K562 (cell line): ENCODE results near the gene DLL4. TPM values are rescaled to one million over a fixed set of nuclear protein-coding genes. Genes with fewer than 3 reads are reported as not detected.
A peak's percentile ranks its signal among the peaks of the same experiment; 100 is the strongest.

Experiments
- ATF6 ChIP-seq: sonication (generic); formaldehyde crosslinking; IDR thresholded peaks from 2 replicates; pipeline ENCODE4 v1.4.0; 2020; ENCODE audit warnings: mild to moderate bottlenecking, missing genetic modification reagents
- BRCA1 ChIP-seq, 2 experiments: fragments of 450-650 bp in 1 of 2; sonication (generic) in 1 of 2; formaldehyde crosslinking in 1 of 2; IDR thresholded peaks; 2 replicates each; pipeline versions ENCODE4 v1.5.0 to v1.6.1; 2017 to 2020; ENCODE audit warnings: mild to moderate bottlenecking in 1 of 2, missing genetic modification reagents in 1 of 2
- CBX3 ChIP-seq, 2 experiments: IDR thresholded peaks; 1 replicate in 1 of 2; 2 replicates in 1 of 2; pipeline ENCODE4 v1.6.1; 2012; ENCODE audit warnings: inconsistent platforms in 2 of 2, low read length in 2 of 2, borderline replicate concordance in 1 of 2, control low read depth in 1 of 2
- CGGBP1 ChIP-seq: fragments of 250-450 bp; sonication (Bioruptor Pico); IDR thresholded peaks from 2 replicates; pipeline ENCODE4 v1.9.0; 2021; ENCODE audit warnings: mild to moderate bottlenecking
- DEAF1 ChIP-seq: fragments of 450-650 bp; formaldehyde crosslinking; IDR thresholded peaks from 2 replicates; pipeline ENCODE4 v1.4.0; 2020; ENCODE audit warnings: mild to moderate bottlenecking, moderate library complexity
- FOXA1 ChIP-seq: fragments of 450-650 bp; IDR thresholded peaks from 2 replicates; pipeline ENCODE4 v1.6.1; 2016; ENCODE audit warnings: mild to moderate bottlenecking, borderline replicate concordance
- GATAD2A ChIP-seq: fragments of 450-650 bp; IDR thresholded peaks from 2 replicates; pipeline ENCODE4 v1.6.1; 2017
- MECOM ChIP-seq: fragments of 250-450 bp; sonication (Bioruptor Pico); IDR thresholded peaks from 2 replicates; pipeline ENCODE4 v1.8.0; 2022; ENCODE audit warnings: inconsistent platforms
- MLX ChIP-seq, 2 experiments: fragments of 450-650 bp in 1 of 2; sonication (generic) in 1 of 2; formaldehyde crosslinking; conservative IDR thresholded peaks; 2 replicates each; pipeline versions ENCODE4 v1.4.0 to v1.8.1; 2020 to 2022; ENCODE audit warnings: mild to moderate bottlenecking in 1 of 2, missing genetic modification reagents in 1 of 2
- OTX1 ChIP-seq: fragments of 450-650 bp; formaldehyde crosslinking; IDR thresholded peaks from 2 replicates; pipeline ENCODE4 v1.4.0; 2022; ENCODE audit warnings: mild to moderate bottlenecking
- PKNOX1 ChIP-seq: fragments of 450-650 bp; IDR thresholded peaks from 2 replicates; pipeline ENCODE4 v1.6.1; 2016
- SAFB ChIP-seq: fragments of 200-400 bp; formaldehyde crosslinking; IDR thresholded peaks from 2 replicates; pipeline ENCODE4 v1.6.1; 2017; ENCODE audit warnings: low read depth, low read length, borderline replicate concordance
- SETDB1 ChIP-seq: IDR thresholded peaks from one replicate; pipeline ENCODE4 v1.6.1; 2012; ENCODE audit warnings: low read length, control low read depth, inconsistent platforms
- SFPQ ChIP-seq: fragments of 200-400 bp; formaldehyde crosslinking; IDR thresholded peaks from 2 replicates; pipeline ENCODE4 v1.6.1; 2017; ENCODE audit warnings: mild to moderate bottlenecking, low read depth, low read length, moderate library complexity
- TAF15 ChIP-seq: fragments of 200-400 bp; formaldehyde crosslinking; IDR thresholded peaks from 2 replicates; pipeline ENCODE4 v1.6.1; 2017; ENCODE audit warnings: mild to moderate bottlenecking, low read depth, low read length, moderate library complexity
- TBL1XR1 ChIP-seq, 2 experiments: IDR thresholded peaks; 2 replicates each; pipeline ENCODE4 v1.6.1; 2012; ENCODE audit warnings: improper control_type of control experiment in 2 of 2, low read length in 2 of 2, mild to moderate bottlenecking in 1 of 2
- TBP ChIP-seq: optimal IDR thresholded peaks from 2 replicates; pipeline ENCODE3; 2011; ENCODE audit warnings: low read depth, low read length, improper control_type of control experiment
- XRCC4 ChIP-seq: IDR thresholded peaks from one replicate; pipeline ENCODE4 v1.6.1; 2011; ENCODE audit not compliant: insufficient read depth, insufficient read length; ENCODE audit errors: extremely low read depth
- ZNF3 ChIP-seq: fragments of 250-450 bp; sonication (Bioruptor Pico); IDR thresholded peaks from 2 replicates; pipeline ENCODE4 v1.5.0; 2021; ENCODE audit warnings: mild to moderate bottlenecking, moderate library complexity
- polyA plus RNA-seq, 8 experiments: library from polyadenylated mRNA; depleted of rRNA in 4 of 8; stranded (reverse) in 5 of 8; unstranded in 3 of 8; fragments of >200 nt; fragmentation: Nextera tagmentation in 2 of 8; fragmentation: Illumina TruSeq in 1 of 8; extraction: Ambion mirVana in 2 of 8; extraction: Trizol in 1 of 8; gene quantifications; 2 replicates each; pipeline versions ENCODE4 v1.2.1 to v1.2.3, GENCODE V29; 2011 to 2014; ENCODE audit warnings: inconsistent platforms in 1 of 8, missing spikeins in 1 of 8
- total RNA-seq, 7 experiments: library from RNA; depleted of rRNA in 6 of 7; stranded (reverse); fragments of >200 nt in 6 of 7; fragmentation: Illumina TruSeq in 2 of 7; extraction: Trizol in 2 of 7; gene quantifications; 2 replicates each; pipeline versions ENCODE4 v1.2.1 to v1.2.3, GENCODE V29; 2011 to 2021; ENCODE audit warnings: low replicate concordance in 1 of 7

The DLL4 gene
- total and polyA plus RNA-seq, 9 of the 15 experiments (the other 6 are each of a cell fraction or from before 2014, with no cell fraction given): 0.04 to 1.1 (median 0.41) TPM; not detected in 1

- TF ChIP-seq DEAF1: 0 out of 2 replicates have a peak, but pooled peaks have one; percentile 50
- TF ChIP-seq BRCA1 (IDR thresholded peaks at IDR 0.05): no peak
- TF ChIP-seq BRCA1 (CRISPR knock-in tag; IDR thresholded peaks at IDR 0.05): no peak
- TF ChIP-seq MECOM (CRISPR knock-in tag): no peak
- TF ChIP-seq SFPQ: no peak
- no peak for TF ChIP-seq SETDB1
- no peak for TF ChIP-seq TBP
- TF ChIP-seq MLX (CRISPR knock-in tag; conservative IDR thresholded peaks at IDR 0.05): no peak
- no peak for TF ChIP-seq ZNF3 (CRISPR knock-in tag)
- no peak for TF ChIP-seq GATAD2A
- TF ChIP-seq PKNOX1: peak; percentile 23; the same call in 1 of the 2 replicates
- TF ChIP-seq TAF15: no peak
- TF ChIP-seq FOXA1: no peak
- no peak for TF ChIP-seq OTX1
- TF ChIP-seq CGGBP1 (CRISPR knock-in tag): no peak
- TF ChIP-seq XRCC4: no peak
- peak in 1 of 2 experiments; percentile 85; a peak in 1 of 3 replicates for TF ChIP-seq CBX3 (IDR thresholded peaks at IDR 0.05; ENCODE audit: borderline replicate concordance in 1 of 2, low read length in 2 of 2)
- no peak for TF ChIP-seq ATF6 (CRISPR knock-in tag)
- TF ChIP-seq SAFB: no peak
- TF ChIP-seq TBL1XR1 (IDR thresholded peaks at IDR 0.05; ENCODE audit: low read length in 2 of 2): no peak
Observed at GRCh38 chr15:40906091-40906990, 22.8 kb upstream of the DLL4 start (continued).
